ENCODE data around the gene ARPC1B.

The ARPC1B gene

GRCh38 chr7:99392046-99392445 is 17.5 kb downstream of the ARPC1B start:
- DNase-seq: no peak

GRCh38 chr7:99392659-99393354 is 18.3 kb downstream of the ARPC1B start:
- peak in 1 of 2 donors; percentile 42 for DNase-seq

- DNase-seq: no peak
These were observed 19.0 kb downstream of the ARPC1B start for GRCh38 chr7:99393355-99394187.

- no peak for DNase-seq
These were observed 19.6 kb downstream of the ARPC1B start for GRCh38 chr7:99394188-99394502.

- no peak for DNase-seq
These were observed 21.2 kb downstream of the ARPC1B start for GRCh38 chr7:99395616-99396327.

- DNase-seq: no peak
These were observed 22.1 kb downstream of the ARPC1B start for GRCh38 chr7:99396418-99397296.

- DNase-seq: no peak
These were observed 22.9 kb downstream of the ARPC1B start for GRCh38 chr7:99397297-99397983.

GRCh38 chr7:99398891-99399445 is 24.4 kb downstream of the ARPC1B start:
- DNase-seq: no peak

GRCh38 chr7:99399597-99399996 is 25.1 kb downstream of the ARPC1B start:
- no peak for DNase-seq

- no peak for DNase-seq
These were observed 28.3 kb downstream of the ARPC1B start for GRCh38 chr7:99402854-99403253.

GRCh38 chr7:99403764-99404163 is 29.2 kb downstream of the ARPC1B start:
- DNase-seq: no peak

GRCh38 chr7:99404235-99404976 is 29.9 kb downstream of the ARPC1B start:
- DNase-seq: no peak

GRCh38 chr7:99404977-99405320 is 30.4 kb downstream of the ARPC1B start:
- DNase-seq: no peak

- DNase-seq: no peak
These were observed 32.0 kb downstream of the ARPC1B start for GRCh38 chr7:99406557-99406956.

GRCh38 chr7:99407872-99408378 is 33.4 kb downstream of the ARPC1B start:
- DNase-seq: peak; percentile 41 to 54

GRCh38 chr7:99408379-99409191 is 34.1 kb downstream of the ARPC1B start, which contains the start of the genes BUD31 and PDAP1:
Gene BUD31, plus strand, starts transcription at chr7:99408969. Its CDS starts 2,124 bp downstream, at chr7:99411093.
Gene PDAP1, minus strand, starts transcription at chr7:99408597. Its CDS starts 49 bp downstream, at chr7:99408548.
- peak; percentile 87 to 96 for DNase-seq

GRCh38 chr7:99409192-99409572 is 34.7 kb downstream of the ARPC1B start:
- no peak for DNase-seq

- DNase-seq: no peak
These were observed 35.3 kb downstream of the ARPC1B start for GRCh38 chr7:99409806-99410205.

- no peak for DNase-seq
These were observed 36.1 kb downstream of the ARPC1B start for GRCh38 chr7:99410635-99411034.
